ENCODE measurements around the gene TENT5C. TPM values are rescaled to one million over a fixed set of nuclear protein-coding genes. Genes with fewer than 3 reads are reported as not detected.

The TENT5C gene
- total RNA-seq, 1 experiment from 2014 or later: not detected

- Mint-ChIP-seq H3K27me3 (ENCODE audit: insufficient read depth, unreplicated experiment) (peaks cover under 1% of the 10 kb centered on the region), H3K4me3 (ENCODE audit: unreplicated experiment) (no peak overlapping the region), H3K4me1 (ENCODE audit: insufficient read depth, unreplicated experiment) (no peaks in the 10 kb centered on the region), H3K9me3 (ENCODE audit: unreplicated experiment) (peaks cover 8% of the 10 kb centered on the region), H3K36me3 (ENCODE audit: insufficient read depth, unreplicated experiment) (no peaks in the 10 kb centered on the region), H3K27ac (ENCODE audit: low read depth, unreplicated experiment) (no peak overlapping the region)
- intact Hi-C loops (cut with micrococcal nuclease): no loop called here
- no TSS peak for BruUV-seq (replicated peaks)
- DNase-seq (ENCODE audit: unreplicated experiment): no peak
- TF ChIP-seq CTCF (IDR thresholded peaks at IDR 0.05; ENCODE audit: unreplicated experiment): no peak
- ChIA-PET POLR2A (no interaction called here), CTCF (interaction anchor here (0.8 to 2.0 kb wide), 4 partner anchors 27 to 192 kb away, joined by 3 to 5 read pairs (median 4); no protein-coding TSS in a partner anchor)
Measured at GRCh38 chr1:117562581-117563491, 43.0 kb upstream of the TENT5C start.

- intact Hi-C loops (cut with micrococcal nuclease): no loop called here
- H3K27ac Mint-ChIP-seq (ENCODE audit: low read depth, unreplicated experiment): no peak overlapping the region
- CTCF ChIA-PET: interaction anchor here (0.6 to 2.0 kb wide), 4 partner anchors 28 to 191 kb away, joined by 3 to 5 read pairs (median 4); no protein-coding TSS in a partner anchor
- H3K36me3 Mint-ChIP-seq (ENCODE audit: insufficient read depth, unreplicated experiment): no peaks in the 10 kb centered on the region
- H3K9me3 Mint-ChIP-seq (ENCODE audit: unreplicated experiment): peaks cover 8% of the 10 kb centered on the region
- BruUV-seq (replicated peaks): no TSS peak
- H3K4me3 Mint-ChIP-seq (ENCODE audit: unreplicated experiment): no peak overlapping the region
- TF ChIP-seq CTCF (IDR thresholded peaks at IDR 0.05; ENCODE audit: unreplicated experiment): no peak
- H3K4me1 Mint-ChIP-seq (ENCODE audit: insufficient read depth, unreplicated experiment): no peaks in the 10 kb centered on the region
- H3K27me3 Mint-ChIP-seq (ENCODE audit: insufficient read depth, unreplicated experiment): no peaks in the 10 kb centered on the region
- DNase-seq (ENCODE audit: unreplicated experiment): no peak
- POLR2A ChIA-PET: no interaction called here
Measured at GRCh38 chr1:117563492-117563875, 42.4 kb upstream of the TENT5C start.

GRCh38 chr1:117564227-117565075 is 41.4 kb upstream of the TENT5C start:
- Mint-ChIP-seq H3K27ac (ENCODE audit: low read depth, unreplicated experiment) (no peak overlapping the region), H3K27me3 (ENCODE audit: insufficient read depth, unreplicated experiment) (no peaks in the 10 kb centered on the region), H3K4me3 (ENCODE audit: unreplicated experiment) (no peak overlapping the region), H3K36me3 (ENCODE audit: insufficient read depth, unreplicated experiment) (no peaks in the 10 kb centered on the region), H3K4me1 (ENCODE audit: insufficient read depth, unreplicated experiment) (no peaks in the 10 kb centered on the region), H3K9me3 (ENCODE audit: unreplicated experiment) (peaks cover 6% of the 10 kb centered on the region)
- DNase-seq (ENCODE audit: unreplicated experiment): no peak
- ChIA-PET CTCF (interaction anchor here (0.6 to 1.4 kb wide), 4 partner anchors 29 to 198 kb away, joined by 3 to 4 read pairs (median 3); no protein-coding TSS in a partner anchor), POLR2A (interaction anchor here (0.7 kb wide), 1 partner anchor 29 kb away, joined by 3 read pairs; no protein-coding TSS in a partner anchor)
- intact Hi-C loops (cut with micrococcal nuclease): no loop called here
- TF ChIP-seq CTCF (IDR thresholded peaks at IDR 0.05; ENCODE audit: unreplicated experiment): no peak
- BruUV-seq (replicated peaks): no TSS peak

GRCh38 chr1:117565076-117565556 is 40.7 kb upstream of the TENT5C start:
- POLR2A ChIA-PET: no interaction called here
- H3K4me3 Mint-ChIP-seq (ENCODE audit: unreplicated experiment): no peak overlapping the region
- BruUV-seq (replicated peaks): no TSS peak
- no peaks in the 10 kb centered on the region for H3K9me3 Mint-ChIP-seq (ENCODE audit: unreplicated experiment)
- H3K4me1 Mint-ChIP-seq (ENCODE audit: insufficient read depth, unreplicated experiment): no peaks in the 10 kb centered on the region
- no peak for DNase-seq (ENCODE audit: unreplicated experiment)
- no peak for TF ChIP-seq CTCF (IDR thresholded peaks at IDR 0.05; ENCODE audit: unreplicated experiment)
- no peaks in the 10 kb centered on the region for H3K36me3 Mint-ChIP-seq (ENCODE audit: insufficient read depth, unreplicated experiment)
- no peak overlapping the region for H3K27ac Mint-ChIP-seq (ENCODE audit: low read depth, unreplicated experiment)
- intact Hi-C loops (cut with micrococcal nuclease): no loop called here
- no peaks in the 10 kb centered on the region for H3K27me3 Mint-ChIP-seq (ENCODE audit: insufficient read depth, unreplicated experiment)
- CTCF ChIA-PET: interaction anchor here (0.6 to 1.2 kb wide), 4 partner anchors 9 to 236 kb away, joined by 3 to 7 read pairs (median 4); no protein-coding TSS in a partner anchor
